ENCODE results near the gene TSHZ1. TPM values are rescaled to one million over a fixed set of nuclear protein-coding genes. Genes with fewer than 3 reads are reported as not detected.
"Not testable (repeated sequence)": the region's sequence is repeated elsewhere in the genome, so short reads cannot be mapped to it uniquely, and the experiment has no call there.

The TSHZ1 gene
- total RNA-seq, 1 donor = 13.1 TPM

- H3K4me3 ChIP-seq (ENCODE audit: low read length) = no peak overlapping the region
Measured at GRCh38 chr18:75322206-75322605, 111.6 kb downstream of the TSHZ1 start.

GRCh38 chr18:75323821-75324585, 113.4 kb downstream of the TSHZ1 start:
- Histone ChIP-seq H3K9me3 (ENCODE audit: low read depth, low read length) (peaks cover 27% of the 10 kb centered on the region), H3K27me3 (ENCODE audit: insufficient read depth, low read length) (no peaks in the 10 kb centered on the region), H3K4me1 (ENCODE audit: insufficient read depth, low read length) (no peaks in the 10 kb centered on the region), H3K4me3 (ENCODE audit: low read length) (no peak overlapping the region)

More at GRCh38 chr18:75322206-75322605, 111.6 kb downstream of the TSHZ1 start:
- Histone ChIP-seq H3K4me1 (ENCODE audit: insufficient read depth, low read length) (no peaks in the 10 kb centered on the region), H3K27me3 (ENCODE audit: insufficient read depth, low read length) (no peaks in the 10 kb centered on the region), H3K9me3 (ENCODE audit: low read depth, low read length) (peaks cover 16% of the 10 kb centered on the region)

GRCh38 chr18:75324686-75325257, 114.2 kb downstream of the TSHZ1 start:
- no peaks in the 10 kb centered on the region for H3K4me1 ChIP-seq (ENCODE audit: insufficient read depth, low read length)
- no peaks in the 10 kb centered on the region for H3K27me3 ChIP-seq (ENCODE audit: insufficient read depth, low read length)
- no peak overlapping the region for H3K4me3 ChIP-seq (ENCODE audit: low read length)
- H3K9me3 ChIP-seq (ENCODE audit: low read depth, low read length) = peaks cover 27% of the 10 kb centered on the region

- not testable (repeated sequence) for H3K27me3 ChIP-seq (ENCODE audit: insufficient read depth, low read length); H3K4me3 ChIP-seq (ENCODE audit: low read length); H3K4me1 ChIP-seq (ENCODE audit: insufficient read depth, low read length)
- peaks cover 27% of the 10 kb centered on the region for H3K9me3 ChIP-seq (ENCODE audit: low read depth, low read length)
Measured at GRCh38 chr18:75329753-75330152, 119.2 kb downstream of the TSHZ1 start.

- Histone ChIP-seq H3K9me3 (ENCODE audit: low read depth, low read length) (peaks cover 27% of the 10 kb centered on the region), H3K27me3 (ENCODE audit: insufficient read depth, low read length) (no peaks in the 10 kb centered on the region), H3K4me3 (ENCODE audit: low read length) (no peak overlapping the region), H3K4me1 (ENCODE audit: insufficient read depth, low read length) (no peaks in the 10 kb centered on the region)
Measured at GRCh38 chr18:75330308-75330707, 119.7 kb downstream of the TSHZ1 start.

- H3K9me3 ChIP-seq (ENCODE audit: low read depth, low read length) = no peaks in the 10 kb centered on the region
- no peak overlapping the region for H3K4me3 ChIP-seq (ENCODE audit: low read length)
- H3K27me3 ChIP-seq (ENCODE audit: insufficient read depth, low read length) = no peaks in the 10 kb centered on the region
- H3K4me1 ChIP-seq (ENCODE audit: insufficient read depth, low read length) = no peaks in the 10 kb centered on the region
Measured at GRCh38 chr18:75334869-75335268, 124.3 kb downstream of the TSHZ1 start.

GRCh38 chr18:75335511-75335910, 124.9 kb downstream of the TSHZ1 start:
- no peaks in the 10 kb centered on the region for H3K27me3 ChIP-seq (ENCODE audit: insufficient read depth, low read length)
- no peaks in the 10 kb centered on the region for H3K9me3 ChIP-seq (ENCODE audit: low read depth, low read length)
- no peak overlapping the region for H3K4me3 ChIP-seq (ENCODE audit: low read length)
- H3K4me1 ChIP-seq (ENCODE audit: insufficient read depth, low read length) = no peaks in the 10 kb centered on the region

- no peaks in the 10 kb centered on the region for H3K9me3 ChIP-seq (ENCODE audit: low read depth, low read length)
- no peak overlapping the region for H3K4me3 ChIP-seq (ENCODE audit: low read length)
- no peaks in the 10 kb centered on the region for H3K4me1 ChIP-seq (ENCODE audit: insufficient read depth, low read length)
- H3K27me3 ChIP-seq (ENCODE audit: insufficient read depth, low read length) = no peaks in the 10 kb centered on the region
Measured at GRCh38 chr18:75336767-75337166, 126.2 kb downstream of the TSHZ1 start.

GRCh38 chr18:75337348-75337747, 126.8 kb downstream of the TSHZ1 start:
- Histone ChIP-seq H3K4me3 (ENCODE audit: low read length) (no peak overlapping the region), H3K9me3 (ENCODE audit: low read depth, low read length) (no peaks in the 10 kb centered on the region), H3K4me1 (ENCODE audit: insufficient read depth, low read length) (no peaks in the 10 kb centered on the region), H3K27me3 (ENCODE audit: insufficient read depth, low read length) (no peaks in the 10 kb centered on the region)

- Histone ChIP-seq H3K4me1 (ENCODE audit: insufficient read depth, low read length) (no peaks in the 10 kb centered on the region), H3K27me3 (ENCODE audit: insufficient read depth, low read length) (no peaks in the 10 kb centered on the region), H3K4me3 (ENCODE audit: low read length) (no peak overlapping the region), H3K9me3 (ENCODE audit: low read depth, low read length) (no peaks in the 10 kb centered on the region)
Measured at GRCh38 chr18:75338631-75339030, 128.0 kb downstream of the TSHZ1 start.

Other genes with a start within 250 kb of the TSHZ1 start
- 9.4 TPM for gene PTGR3, start 1.7 kb upstream of the TSHZ1 start, total RNA-seq
- not detected for gene SMIM21, start 216.9 kb downstream of the TSHZ1 start, total RNA-seq